NK-92 (cell line): ENCODE results near the gene DCTN1.

ENCODE experiments used
- DNase-seq: peaks from one replicate; lab custom pipeline; 2025; ENCODE audit not compliant: unreplicated experiment; lab: John Stamatoyannopoulos, UW

Gene DCTN1

DNA sequence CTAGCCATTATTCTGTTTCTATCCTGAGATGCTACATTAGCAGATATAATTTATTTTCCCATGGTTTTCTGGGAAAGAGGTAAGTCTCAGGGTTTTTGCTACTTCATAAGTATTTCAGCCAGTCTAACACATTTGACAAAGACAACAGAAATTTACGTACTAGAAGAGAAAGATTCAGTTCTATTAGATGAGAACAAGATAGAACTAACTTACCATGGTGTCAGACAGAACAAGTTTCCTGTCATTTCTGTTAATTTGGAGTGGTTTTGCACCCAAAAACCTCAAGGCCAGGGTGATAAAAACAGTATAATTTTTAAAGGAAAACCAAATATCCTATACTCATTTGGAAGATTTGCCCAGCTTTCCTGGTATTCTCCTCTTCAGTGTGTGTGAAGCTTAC lies 52.5 kb downstream of the DCTN1 start:
- no peak for DNase-seq

DNA sequence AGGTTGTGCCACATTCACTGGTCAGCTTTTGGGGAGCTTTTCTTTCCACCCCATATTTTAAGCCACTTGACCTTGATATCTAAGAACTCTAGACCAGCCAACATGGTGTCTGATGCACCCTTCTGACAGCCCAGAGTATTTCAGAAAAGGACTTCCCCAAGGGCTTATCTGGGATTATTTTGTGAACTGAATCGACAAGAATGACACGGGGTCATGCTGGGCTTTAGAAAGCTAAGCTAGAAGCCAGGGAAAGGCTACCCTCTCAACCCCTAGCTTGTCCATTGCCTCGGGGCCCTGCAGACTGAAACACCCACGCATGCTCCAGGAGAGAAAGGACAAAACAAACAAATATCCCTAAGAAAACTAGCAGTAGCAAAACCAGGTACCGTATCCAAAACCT lies 52.9 kb downstream of the DCTN1 start:
- DNase-seq: no peak

DNA sequence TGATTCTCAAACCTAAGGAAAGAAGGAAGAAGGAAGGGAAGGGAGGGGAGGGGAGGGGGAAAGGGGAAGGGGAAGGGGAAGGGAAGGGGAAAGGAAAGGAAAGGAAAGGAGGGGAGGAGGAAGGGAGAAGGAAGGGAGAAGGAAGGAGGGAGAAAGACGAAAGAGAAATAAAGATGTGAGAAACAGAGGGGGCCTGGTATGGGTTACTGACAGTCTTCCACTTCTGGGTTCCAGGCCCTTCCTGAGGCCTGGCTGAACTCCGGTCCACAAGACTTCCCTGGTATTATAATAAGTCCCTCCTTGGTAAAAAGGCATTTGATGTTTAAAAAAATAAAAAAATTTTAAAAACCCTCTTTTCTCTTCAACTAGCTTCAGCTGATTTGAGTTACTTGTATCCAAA lies 54.3 kb downstream of the DCTN1 start:
- no peak for DNase-seq

- DNase-seq: no peak
Observed at GRCh38 chr2:74321737-74322136, 58.4 kb downstream of the DCTN1 start.

GRCh38 chr2:74317701-74318100 lies 62.4 kb downstream of the DCTN1 start:
- DNase-seq: no peak

- no peak for DNase-seq
Observed at GRCh38 chr2:74316627-74317295, 63.4 kb downstream of the DCTN1 start.

GRCh38 chr2:74314107-74314506 lies 66.0 kb downstream of the DCTN1 start:
- no peak for DNase-seq

DNA sequence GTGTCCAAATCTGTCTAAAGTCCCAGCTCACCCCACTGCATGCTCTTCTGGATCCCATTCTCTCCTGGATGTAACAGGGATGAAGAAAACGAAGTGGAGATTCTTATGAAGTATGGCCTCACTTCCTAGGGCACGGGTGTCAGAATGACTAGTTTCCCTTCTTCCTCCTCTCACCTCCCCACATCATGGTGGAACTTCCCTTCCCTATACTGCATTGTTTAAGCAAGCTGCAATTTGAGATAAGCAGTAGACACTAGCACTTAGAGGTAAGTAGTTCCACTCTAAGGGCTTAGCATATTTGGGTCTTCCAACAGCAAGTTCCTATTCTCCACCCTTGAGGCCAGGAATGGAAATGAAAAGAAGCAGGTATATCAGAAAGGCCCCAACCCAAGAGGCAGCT lies 66.6 kb downstream of the DCTN1 start:
- DNase-seq: no peak

DNA sequence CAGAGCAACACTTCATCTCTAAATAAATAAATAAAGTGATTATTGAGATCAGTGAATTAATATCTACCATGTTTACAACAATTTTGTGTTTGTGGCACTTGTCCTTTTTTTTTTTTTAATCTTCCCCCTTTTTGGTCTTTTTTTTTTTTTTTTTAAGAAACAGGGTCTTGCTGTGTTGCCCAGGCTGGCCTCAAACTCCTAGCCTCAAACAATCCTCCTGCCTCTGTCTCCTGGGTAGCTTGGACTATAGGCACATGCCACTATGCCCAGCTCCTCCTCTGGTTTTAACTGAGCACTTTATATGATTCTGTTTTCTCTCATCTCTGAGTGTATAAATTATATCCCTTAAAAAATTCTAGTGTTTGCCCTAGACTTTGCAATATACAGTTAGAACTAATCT lies 67.2 kb downstream of the DCTN1 start:
- no peak for DNase-seq
